HepG2 (cell line): Measurements from ENCODE around the gene HLA-DOA. TPM values are rescaled to one million over a fixed set of nuclear protein-coding genes. Genes with fewer than 3 reads are reported as not detected.

Experiments used
- ADNP ChIP-seq: sonication (generic); formaldehyde crosslinking; IDR thresholded peaks from 2 replicates; pipeline ENCODE4 v1.4.0; 2020; ENCODE audit warnings: missing genetic modification reagents
- ASH2L ChIP-seq: fragments of 300-600, 200-600 bp; sonication (generic); IDR thresholded peaks from 2 replicates; pipeline ENCODE4 v1.7.0; 2017; ENCODE audit warnings: low read depth, mild to moderate bottlenecking, moderate library complexity, mixed read lengths, low read length; ENCODE audit not compliant: insufficient read length
- ATM ChIP-seq: fragments of 450-650 bp; IDR thresholded peaks from 2 replicates; pipeline ENCODE4 v1.7.1; 2017; ENCODE audit warnings: mild to moderate bottlenecking, borderline replicate concordance
- HHEX ChIP-seq: IDR thresholded peaks from 2 replicates; pipeline ENCODE4 v1.6.1; 2016; ENCODE audit warnings: control low read depth
- IRF2 ChIP-seq: IDR thresholded peaks from 2 replicates; pipeline ENCODE4 v1.6.1; 2018; ENCODE audit warnings: missing genetic modification reagents, missing compliant biosample characterization
- KLF9 ChIP-seq: IDR thresholded peaks from 2 replicates; pipeline ENCODE4 v1.6.1; 2016; ENCODE audit warnings: low read depth
- MBD4 ChIP-seq: IDR thresholded peaks from 2 replicates; pipeline ENCODE4 v1.6.1; 2012; ENCODE audit warnings: low read length, inconsistent platforms, borderline replicate concordance
- MIER2 ChIP-seq: IDR thresholded peaks from 2 replicates; pipeline ENCODE4 v1.6.1; 2016; ENCODE audit warnings: missing biosample characterization, missing genetic modification reagents
- NBN ChIP-seq: fragments of 450-650 bp; conservative IDR thresholded peaks from 2 replicates; pipeline ENCODE4 v1.6.1; 2017
- RELA ChIP-seq: sonication (generic); formaldehyde crosslinking; IDR thresholded peaks from 2 replicates; pipeline ENCODE4 v1.4.0; 2020; ENCODE audit warnings: missing genetic modification reagents
- STAG1 ChIP-seq: sonication (generic); formaldehyde crosslinking; IDR thresholded peaks from 2 replicates; pipeline ENCODE4 v1.4.0; 2020; ENCODE audit warnings: missing genetic modification reagents
- TAF1 ChIP-seq: sonication (generic); formaldehyde crosslinking; IDR thresholded peaks from 2 replicates; pipeline ENCODE4 v1.4.0; 2020; ENCODE audit warnings: missing genetic modification reagents
- ZKSCAN8 ChIP-seq: IDR thresholded peaks from 2 replicates; pipeline ENCODE4 v1.6.1; 2016; ENCODE audit warnings: borderline replicate concordance, missing genetic modification reagents, missing compliant biosample characterization
- ZNF225 ChIP-seq: sonication (generic); formaldehyde crosslinking; IDR thresholded peaks from 2 replicates; pipeline ENCODE4 v1.4.0; 2020; ENCODE audit warnings: mild to moderate bottlenecking, missing genetic modification reagents
- ZNF256 ChIP-seq: sonication (generic); formaldehyde crosslinking; conservative IDR thresholded peaks from 2 replicates; pipeline ENCODE4 v1.4.0; 2020; ENCODE audit warnings: missing genetic modification reagents
- ZNF30 ChIP-seq: sonication (generic); formaldehyde crosslinking; IDR thresholded peaks from 2 replicates; pipeline ENCODE4 v1.5.0; 2020; ENCODE audit warnings: mild to moderate bottlenecking, missing genetic modification reagents
- ZNF326 ChIP-seq: sonication (generic); formaldehyde crosslinking; IDR thresholded peaks from 2 replicates; pipeline ENCODE4 v1.4.0; 2020; ENCODE audit warnings: missing genetic modification reagents, borderline replicate concordance
- ZNF547 ChIP-seq: sonication (generic); formaldehyde crosslinking; IDR thresholded peaks from 2 replicates; pipeline ENCODE4 v1.5.1; 2020; ENCODE audit warnings: mild to moderate bottlenecking, missing genetic modification reagents
- ZNF562 ChIP-seq: sonication (generic); formaldehyde crosslinking; IDR thresholded peaks from 2 replicates; pipeline ENCODE4 v1.8.0; 2022; ENCODE audit warnings: missing genetic modification reagents, borderline replicate concordance
- ZNF660 ChIP-seq: sonication (generic); formaldehyde crosslinking; IDR thresholded peaks from 2 replicates; pipeline ENCODE4 v1.5.1; 2020; ENCODE audit warnings: mild to moderate bottlenecking, low read depth, missing genetic modification reagents, borderline replicate concordance
- ZNF720 ChIP-seq: sonication (generic); formaldehyde crosslinking; IDR thresholded peaks from 2 replicates; pipeline ENCODE4 v1.4.0; 2020; ENCODE audit warnings: missing genetic modification reagents
- ZNF775 ChIP-seq: sonication (generic); formaldehyde crosslinking; IDR thresholded peaks from 2 replicates; pipeline ENCODE4 v1.4.0; 2020; ENCODE audit warnings: missing genetic modification reagents, mild to moderate bottlenecking, moderate library complexity, borderline replicate concordance
- ZNF780A ChIP-seq: sonication (generic); formaldehyde crosslinking; IDR thresholded peaks from 2 replicates; pipeline ENCODE4 v1.8.0; 2022; ENCODE audit warnings: mild to moderate bottlenecking, missing genetic modification reagents, moderate library complexity
- ZSCAN25 ChIP-seq: sonication (generic); formaldehyde crosslinking; IDR thresholded peaks from 2 replicates; pipeline ENCODE4 v1.8.0; 2022; ENCODE audit warnings: mild to moderate bottlenecking, missing genetic modification reagents
- polyA plus RNA-seq, 8 experiments: library from polyadenylated mRNA; depleted of rRNA in 3 of 8; stranded (reverse) in 7 of 8; unstranded in 1 of 8; fragments of >200 nt; fragmentation: Illumina TruSeq in 4 of 8; extraction: Trizol in 4 of 8; gene quantifications; 2 replicates each; pipeline versions ENCODE4 v1.2.1 to v1.2.3, GENCODE V29; 2011 to 2016; ENCODE audit warnings: low read depth in 4 of 8, missing spikeins in 1 of 8, mixed read lengths in 1 of 8; ENCODE audit not compliant: insufficient read depth in 1 of 8
- total RNA-seq, 5 experiments: library from RNA; depleted of rRNA; stranded (reverse); fragments of >200 nt; fragmentation: Illumina TruSeq; extraction: Trizol; gene quantifications; 2 replicates each; pipeline ENCODE4 v1.2.3, GENCODE V29; 2016; ENCODE audit warnings: low read depth in 1 of 5
- TF ChIP-seq, protein P1 (sequence below): sonication (generic); formaldehyde crosslinking; conservative IDR thresholded peaks from 2 replicates; pipeline ENCODE4 v1.8.0; 2022; ENCODE audit warnings: missing genetic modification reagents
- TF ChIP-seq, protein P2 (sequence below): sonication (generic); formaldehyde crosslinking; IDR thresholded peaks from 2 replicates; pipeline ENCODE4 v1.4.0; 2020; ENCODE audit warnings: missing genetic modification reagents; ENCODE audit errors: not compliant biosample characterization
- TF ChIP-seq, protein P3 (sequence below): sonication (generic); formaldehyde crosslinking; IDR thresholded peaks from 2 replicates; pipeline ENCODE4 v1.4.0; 2020; ENCODE audit warnings: missing genetic modification reagents, mild to moderate bottlenecking, borderline replicate concordance

The HLA-DOA gene
- total and polyA plus RNA-seq, 2 of the 13 experiments (the other 11 are each of a cell fraction or from before 2014, with no cell fraction given) = 0.03 to 0.09 TPM

DNA sequence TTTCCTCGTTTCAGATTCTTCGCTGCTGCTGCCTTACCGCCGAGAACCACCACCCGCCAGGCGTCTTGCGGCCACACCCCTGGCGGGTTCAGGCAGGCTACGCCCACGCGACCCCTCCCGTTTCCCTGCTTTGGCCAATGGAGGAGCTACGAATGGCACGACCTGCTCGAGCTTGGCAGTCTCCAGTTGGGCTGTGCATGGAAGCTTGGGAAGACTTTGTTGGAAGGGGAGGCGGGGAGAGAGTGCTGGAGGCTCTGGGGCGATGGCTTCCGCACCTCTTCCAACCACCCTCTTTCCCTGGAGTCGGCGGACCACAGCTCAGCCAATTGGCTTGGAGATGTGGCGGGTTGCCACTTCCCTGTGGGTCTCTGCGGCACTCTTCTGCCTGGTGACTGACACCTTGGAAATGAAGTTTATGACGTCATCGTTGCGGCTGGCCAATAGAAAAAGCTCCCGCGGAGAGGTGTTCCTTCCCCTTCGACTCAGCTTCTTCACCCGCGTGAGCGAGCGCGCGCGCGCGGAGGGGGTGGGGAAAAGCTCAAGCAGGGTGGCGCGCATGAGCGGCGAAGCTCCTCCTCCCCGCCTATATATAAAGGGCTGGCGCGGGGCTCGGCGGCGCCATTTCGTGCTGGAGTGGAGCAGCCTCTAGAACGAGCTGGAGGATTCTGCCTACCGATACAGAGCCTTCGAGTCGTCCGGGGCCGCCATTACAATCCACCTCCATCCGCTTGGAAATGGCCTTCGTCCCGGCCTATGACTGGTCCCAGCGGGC lies 37.6 kb downstream of the HLA-DOA start (continued):
- TF ChIP-seq, protein P1, sequence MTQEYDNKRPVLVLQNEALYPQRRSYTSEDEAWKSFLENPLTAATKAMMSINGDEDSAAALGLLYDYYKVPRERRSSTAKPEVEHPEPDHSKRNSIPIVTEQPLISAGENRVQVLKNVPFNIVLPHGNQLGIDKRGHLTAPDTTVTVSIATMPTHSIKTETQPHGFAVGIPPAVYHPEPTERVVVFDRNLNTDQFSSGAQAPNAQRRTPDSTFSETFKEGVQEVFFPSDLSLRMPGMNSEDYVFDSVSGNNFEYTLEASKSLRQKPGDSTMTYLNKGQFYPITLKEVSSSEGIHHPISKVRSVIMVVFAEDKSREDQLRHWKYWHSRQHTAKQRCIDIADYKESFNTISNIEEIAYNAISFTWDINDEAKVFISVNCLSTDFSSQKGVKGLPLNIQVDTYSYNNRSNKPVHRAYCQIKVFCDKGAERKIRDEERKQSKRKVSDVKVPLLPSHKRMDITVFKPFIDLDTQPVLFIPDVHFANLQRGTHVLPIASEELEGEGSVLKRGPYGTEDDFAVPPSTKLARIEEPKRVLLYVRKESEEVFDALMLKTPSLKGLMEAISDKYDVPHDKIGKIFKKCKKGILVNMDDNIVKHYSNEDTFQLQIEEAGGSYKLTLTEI (CRISPR knock-in tag) = no peak
- TF ChIP-seq TAF1 (CRISPR knock-in tag) (peak; percentile 95), ZNF780A (no peak), ZNF660 (CRISPR knock-in tag) (no peak), MIER2 (CRISPR knock-in tag) (no peak), ASH2L (no peak), ZKSCAN8 (peak; percentile 64; the same call in 1 of the 2 replicates), IRF2 (CRISPR knock-in tag) (peak; percentile 79; the same call in 1 of the 2 replicates), ATM (no peak), ADNP (CRISPR knock-in tag) (no peak), ZNF562 (no peak), ZNF225 (CRISPR knock-in tag) (no peak; the same call in 1 of the 2 replicates), NBN (no peak), ZNF775 (CRISPR knock-in tag) (no peak), HHEX (CRISPR knock-in tag) (no peak), ZNF720 (CRISPR knock-in tag) (no peak), ZSCAN25 (CRISPR knock-in tag) (peak; percentile 58; the same call in 1 of the 2 replicates), ZNF326 (CRISPR knock-in tag) (peak; percentile 59; the same call in 1 of the 2 replicates), STAG1 (CRISPR knock-in tag) (no peak), ZNF256 (CRISPR knock-in tag) (0 out of 2 replicates have a peak, but pooled peaks have one; percentile 51), ZNF30 (CRISPR knock-in tag) (no peak), ZNF547 (peak; percentile 65; the same call in 1 of the 2 replicates), KLF9 (CRISPR knock-in tag) (peak; percentile 21; the same call in 1 of the 2 replicates), MBD4 (no peak), RELA (0 out of 2 replicates have a peak, but pooled peaks have one; percentile 69)
- TF ChIP-seq, protein P2, sequence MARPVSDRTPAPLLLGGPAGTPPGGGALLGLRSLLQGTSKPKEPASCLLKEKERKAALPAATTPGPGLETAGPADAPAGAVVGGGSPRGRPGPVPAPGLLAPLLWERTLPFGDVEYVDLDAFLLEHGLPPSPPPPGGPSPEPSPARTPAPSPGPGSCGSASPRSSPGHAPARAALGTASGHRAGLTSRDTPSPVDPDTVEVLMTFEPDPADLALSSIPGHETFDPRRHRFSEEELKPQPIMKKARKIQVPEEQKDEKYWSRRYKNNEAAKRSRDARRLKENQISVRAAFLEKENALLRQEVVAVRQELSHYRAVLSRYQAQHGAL = peak; percentile 12
- TF ChIP-seq, protein P3, sequence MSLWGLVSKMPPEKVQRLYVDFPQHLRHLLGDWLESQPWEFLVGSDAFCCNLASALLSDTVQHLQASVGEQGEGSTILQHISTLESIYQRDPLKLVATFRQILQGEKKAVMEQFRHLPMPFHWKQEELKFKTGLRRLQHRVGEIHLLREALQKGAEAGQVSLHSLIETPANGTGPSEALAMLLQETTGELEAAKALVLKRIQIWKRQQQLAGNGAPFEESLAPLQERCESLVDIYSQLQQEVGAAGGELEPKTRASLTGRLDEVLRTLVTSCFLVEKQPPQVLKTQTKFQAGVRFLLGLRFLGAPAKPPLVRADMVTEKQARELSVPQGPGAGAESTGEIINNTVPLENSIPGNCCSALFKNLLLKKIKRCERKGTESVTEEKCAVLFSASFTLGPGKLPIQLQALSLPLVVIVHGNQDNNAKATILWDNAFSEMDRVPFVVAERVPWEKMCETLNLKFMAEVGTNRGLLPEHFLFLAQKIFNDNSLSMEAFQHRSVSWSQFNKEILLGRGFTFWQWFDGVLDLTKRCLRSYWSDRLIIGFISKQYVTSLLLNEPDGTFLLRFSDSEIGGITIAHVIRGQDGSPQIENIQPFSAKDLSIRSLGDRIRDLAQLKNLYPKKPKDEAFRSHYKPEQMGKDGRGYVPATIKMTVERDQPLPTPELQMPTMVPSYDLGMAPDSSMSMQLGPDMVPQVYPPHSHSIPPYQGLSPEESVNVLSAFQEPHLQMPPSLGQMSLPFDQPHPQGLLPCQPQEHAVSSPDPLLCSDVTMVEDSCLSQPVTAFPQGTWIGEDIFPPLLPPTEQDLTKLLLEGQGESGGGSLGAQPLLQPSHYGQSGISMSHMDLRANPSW (CRISPR knock-in tag) = no peak; the same call in 1 of the 2 replicates
